Spleen (tissue), 11 donors: ENCODE results near the gene TCF20. TPM values are rescaled to one million over a fixed set of nuclear protein-coding genes. Genes with fewer than 3 reads are reported as not detected.

Experiments
- DNase-seq: peaks from one replicate; pipeline ENCODE4 v3.0.0-alpha.2; 2020
- H3K27ac ChIP-seq, 8 donors: fragments of 200-600 bp; sonication (generic) in 7 of 8; 1 replicate in 4 of 8; 2 replicates in 4 of 8; pipeline versions ENCODE4 v1.5.0 to v1.8.0; 2016 to 2021; ENCODE audit warnings: inconsistent platforms in 4 of 8, mild to moderate bottlenecking in 4 of 8, moderate library complexity in 1 of 8
- H3K27me3 ChIP-seq, 7 donors: fragments of 200-600 bp; sonication (generic) in 6 of 7; replicated peaks in 1 of 7; 1 replicate in 4 of 7; 2 replicates in 3 of 7; pipeline versions ENCODE4 v1.5.0 to v1.8.0; 2016 to 2021; ENCODE audit warnings: inconsistent platforms in 3 of 7, mild to moderate bottlenecking in 1 of 7
- H3K36me3 ChIP-seq, 6 donors: fragments of 200-600 bp; sonication (generic) in 5 of 6; 1 replicate in 4 of 6; 2 replicates in 2 of 6; pipeline versions ENCODE4 v1.5.0 to v1.8.0; 2016 to 2021; ENCODE audit warnings: inconsistent platforms in 2 of 6
- H3K4me1 ChIP-seq, 6 donors: fragments of 200-600 bp; sonication (generic) in 5 of 6; 1 replicate in 3 of 6; 2 replicates in 3 of 6; pipeline versions ENCODE4 v1.5.0 to v1.8.0; 2016 to 2021; ENCODE audit warnings: inconsistent platforms in 3 of 6
- H3K4me3 ChIP-seq, 8 donors: fragments of 200-600 bp; sonication (generic) in 7 of 8; 1 replicate in 4 of 8; 2 replicates in 4 of 8; pipeline versions ENCODE4 v1.5.0 to v1.8.0; 2016 to 2021; ENCODE audit warnings: inconsistent platforms in 4 of 8, mild to moderate bottlenecking in 4 of 8, moderate library complexity in 2 of 8
- H3K9me3 ChIP-seq, 8 donors: fragments of 200-600 bp; sonication (generic) in 7 of 8; 1 replicate in 4 of 8; 2 replicates in 4 of 8; pipeline versions ENCODE4 v1.5.0 to v1.8.0; 2016 to 2021; ENCODE audit warnings: inconsistent platforms in 4 of 8
- POLR2A ChIP-seq, 3 donors: fragments of 450-650 bp; IDR thresholded peaks; one replicate each; pipeline ENCODE4 v1.5.1; 2017; ENCODE audit warnings: antibody characterized with exemption in 3 of 3, mild to moderate bottlenecking in 1 of 3
- POLR2AphosphoS5 ChIP-seq, 3 donors: sonication (generic); formaldehyde crosslinking; IDR thresholded peaks; one replicate each; pipeline ENCODE4 v1.5.1; 2017; ENCODE audit warnings: antibody characterized with exemption in 3 of 3
- WGBS, 5 donors: extraction: QIAGEN DNeasy Blood & Tissue Kit in 3 of 5; methylation state at CpG; one replicate each; pipeline versions ENCODE4 v1.1.5 to v1.1.7; 2013 to 2018; 5-methylcytosine and 5-hydroxymethylcytosine counted together
- intact Hi-C: fragments of 100-400 bp; cut with DNase I; formaldehyde crosslinking; loops from one replicate; pipeline ENCODE4 v1.15.0; 2023; ENCODE audit warnings: low total_unique reads
- polyA plus RNA-seq, 3 donors: library from polyadenylated mRNA; stranded (reverse); fragments of 200-250 nt; gene quantifications; one replicate each; pipeline ENCODE4 v1.2.1, GENCODE V29; 2013
- total RNA-seq, 7 donors: library from RNA; depleted of rRNA in 3 of 7; stranded (reverse); fragments of >200 nt in 3 of 7; fragmentation: NEBNext Ultra II Directional in 4 of 7; extraction: Animal tissue kit (Norgen Biotek cat#: 25700) in 4 of 7; gene quantifications; one replicate each; pipeline versions ENCODE4 v1.1.0 to v1.2.1, GENCODE V29; 2016 to 2021
- TF ChIP-seq, protein P1 (sequence below), 11 experiments: fragments of 200-600 bp in 7 of 11; fragments of 450-650 bp in 4 of 11; sonication (generic) in 4 of 11; IDR thresholded peaks in 8 of 11; conservative IDR thresholded peaks in 3 of 11; 1 replicate in 7 of 11; 2 replicates in 4 of 11; pipeline versions ENCODE4 v1.4.0 to v1.8.0; 2016 to 2021; ENCODE audit warnings: antibody characterized with exemption in 11 of 11, inconsistent platforms in 4 of 11, mild to moderate bottlenecking in 1 of 11
- donor health status: healthy with polysubstance abuse.
- donor health status: DM: no; HTN: no; CAD: no; lungs with moderate emphysema.
- donor health status: DM: no; HTN: no; CAD: no.
- donor health status: Bipolar disorder and iron deficiency.
- donor health status: healthy.
- donor health status: DM: no; HTN: no; CAD: no.
- donor health status: DM: yes; HTN: yes; CAD: no.

The TCF20 gene
- total and polyA plus RNA-seq, 10 donors = 4.4 to 54.1 (median 41.9) TPM

DNA sequence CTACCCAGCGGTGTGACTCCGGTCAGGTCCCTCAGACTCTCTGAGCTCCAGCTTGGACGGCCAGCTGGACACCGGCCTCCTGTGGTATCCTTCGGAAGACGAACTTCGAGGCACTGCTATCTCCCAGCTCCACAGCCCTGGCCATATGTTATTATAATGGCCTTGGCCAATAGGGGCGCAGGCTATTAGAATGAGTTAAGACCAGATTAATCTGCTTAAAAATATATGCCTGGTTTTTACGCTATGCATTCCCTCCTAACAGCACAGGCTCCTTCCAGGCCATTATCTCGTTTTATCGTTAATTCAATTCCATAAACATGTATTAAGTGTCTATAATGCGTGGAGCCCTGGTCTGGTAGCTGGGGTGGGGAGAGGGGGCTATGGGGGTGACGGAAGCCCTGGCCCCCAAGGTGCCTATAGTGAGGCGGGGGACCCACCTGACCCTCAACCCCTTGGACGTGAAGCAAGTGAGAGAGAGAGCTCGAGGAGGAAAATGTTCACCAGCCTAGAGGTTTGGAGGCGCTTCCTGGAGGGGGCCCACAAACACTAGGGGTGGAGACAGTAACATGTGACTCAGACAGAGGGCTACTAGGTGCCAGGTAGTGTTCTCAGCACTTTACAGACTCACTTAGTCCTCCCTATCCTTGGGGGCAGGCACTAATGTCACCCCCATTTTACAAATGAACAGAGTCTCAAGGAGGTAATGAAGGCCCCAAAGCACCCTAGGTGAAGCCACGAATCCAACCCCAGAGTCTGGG, 37.5 kb upstream of the TCF20 start:
- Histone ChIP-seq H3K27ac (no peak overlapping the region), H3K9me3 (no peaks in the 10 kb centered on the region), H3K4me1 (peaks cover 0 to 13% (median 0%) of the 10 kb centered on the region in 6 donors), H3K36me3 (no peaks in the 10 kb centered on the region), H3K27me3 (peaks cover 0 to 19% (median 0%) of the 10 kb centered on the region in 7 donors), H3K4me3 (no peak overlapping the region)
- no peak for DNase-seq
- TF ChIP-seq POLR2AphosphoS5 (IDR thresholded peaks at IDR 0.05) (no peak), POLR2A (IDR thresholded peaks at IDR 0.05) (no peak)
- TF ChIP-seq, protein P1, sequence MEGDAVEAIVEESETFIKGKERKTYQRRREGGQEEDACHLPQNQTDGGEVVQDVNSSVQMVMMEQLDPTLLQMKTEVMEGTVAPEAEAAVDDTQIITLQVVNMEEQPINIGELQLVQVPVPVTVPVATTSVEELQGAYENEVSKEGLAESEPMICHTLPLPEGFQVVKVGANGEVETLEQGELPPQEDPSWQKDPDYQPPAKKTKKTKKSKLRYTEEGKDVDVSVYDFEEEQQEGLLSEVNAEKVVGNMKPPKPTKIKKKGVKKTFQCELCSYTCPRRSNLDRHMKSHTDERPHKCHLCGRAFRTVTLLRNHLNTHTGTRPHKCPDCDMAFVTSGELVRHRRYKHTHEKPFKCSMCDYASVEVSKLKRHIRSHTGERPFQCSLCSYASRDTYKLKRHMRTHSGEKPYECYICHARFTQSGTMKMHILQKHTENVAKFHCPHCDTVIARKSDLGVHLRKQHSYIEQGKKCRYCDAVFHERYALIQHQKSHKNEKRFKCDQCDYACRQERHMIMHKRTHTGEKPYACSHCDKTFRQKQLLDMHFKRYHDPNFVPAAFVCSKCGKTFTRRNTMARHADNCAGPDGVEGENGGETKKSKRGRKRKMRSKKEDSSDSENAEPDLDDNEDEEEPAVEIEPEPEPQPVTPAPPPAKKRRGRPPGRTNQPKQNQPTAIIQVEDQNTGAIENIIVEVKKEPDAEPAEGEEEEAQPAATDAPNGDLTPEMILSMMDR (IDR thresholded peaks at IDR 0.05 in 8 of 11, conservative IDR thresholded peaks at IDR 0.05 in 3 of 11) = no peak
- 83 to 88% (median 85%) methylated on average over 18 of the region's 18 CpGs for WGBS, 5 donors
- intact Hi-C loops = no loop called here

GRCh38 chr22:42306010-42306409, 35.6 kb upstream of the TCF20 start:
- H3K36me3 ChIP-seq = no peaks in the 10 kb centered on the region
- H3K4me3 ChIP-seq = no peak overlapping the region
- no peaks in the 10 kb centered on the region for H3K9me3 ChIP-seq
- H3K4me1 ChIP-seq = peaks cover 0 to 25% (median 11%) of the 10 kb centered on the region in 6 donors
- intact Hi-C loops = no loop called here
- WGBS, 5 donors = 83 to 88% (median 84%) methylated on average over 15 to 18 of the region's 18 CpGs
- no peak overlapping the region for H3K27ac ChIP-seq
- H3K27me3 ChIP-seq = peaks cover 0 to 15% (median 0%) of the 10 kb centered on the region in 7 donors
- no peak for TF ChIP-seq POLR2A (IDR thresholded peaks at IDR 0.05)
- TF ChIP-seq POLR2AphosphoS5 (IDR thresholded peaks at IDR 0.05) = no peak
- TF ChIP-seq, protein P1 (IDR thresholded peaks at IDR 0.05 in 8 of 11, conservative IDR thresholded peaks at IDR 0.05 in 3 of 11) = no peak
- no peak for DNase-seq

DNA sequence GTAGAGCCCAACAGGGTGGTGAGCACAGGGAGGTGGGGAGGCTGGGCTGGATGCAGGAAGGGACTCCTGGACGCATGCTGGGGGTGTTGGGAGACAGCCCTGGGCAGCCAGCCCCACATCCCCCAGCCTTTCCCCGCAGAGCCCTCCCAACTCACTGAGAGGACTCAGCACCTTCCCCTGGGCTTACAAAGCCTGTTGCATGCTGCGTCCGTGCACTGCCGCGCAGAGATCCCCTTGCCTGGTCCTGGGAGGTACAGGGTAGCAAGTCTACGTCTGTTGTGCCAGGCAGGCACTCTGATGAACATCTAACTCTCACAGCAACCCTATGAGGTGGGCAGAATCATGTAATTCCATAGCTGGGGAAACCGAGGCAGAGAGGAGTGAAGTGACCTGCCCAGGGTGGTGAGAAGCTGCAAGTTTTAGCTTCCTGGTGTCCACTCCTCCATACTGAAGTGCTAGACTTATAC, 33.9 kb upstream of the TCF20 start:
- no peak for DNase-seq
- Histone ChIP-seq H3K9me3 (no peaks in the 10 kb centered on the region), H3K27me3 (peaks cover 0 to 15% (median 0%) of the 10 kb centered on the region in 7 donors), H3K27ac (no peak overlapping the region), H3K4me3 (no peak overlapping the region), H3K4me1 (peaks cover 11 to 41% (median 28%) of the 10 kb centered on the region in 6 donors), H3K36me3 (no peaks in the 10 kb centered on the region)
- 56 to 62% (median 61%) methylated on average over 8 of the region's 8 CpGs; no CpG with 5 or more reads in 1 of the 5 donors for WGBS, 5 donors
- intact Hi-C loops = no loop called here
- TF ChIP-seq POLR2A (IDR thresholded peaks at IDR 0.05) (no peak), POLR2AphosphoS5 (IDR thresholded peaks at IDR 0.05) (no peak)
- TF ChIP-seq, protein P1 (IDR thresholded peaks at IDR 0.05 in 8 of 11, conservative IDR thresholded peaks at IDR 0.05 in 3 of 11) = no peak
